HepG2 (cell line): ENCODE measurements around the gene TAF8. TPM values are rescaled to one million over a fixed set of nuclear protein-coding genes. Genes with fewer than 3 reads are reported as not detected.
"Not testable (repeated sequence)": the region's sequence is repeated elsewhere in the genome, so short reads cannot be mapped to it uniquely, and the experiment has no call there.

Experiments used
- ATAC-seq: fragments of 200-7000 bp; cut with Tn5 transposase; 3 replicates; pipeline ENCODE4 v1.9.1; 2020; ENCODE audit warnings: mild to moderate bottlenecking, moderate library complexity
- BruUV-seq: library from RNA; stranded (reverse); fragments of 400-500 nt; replicated peaks from 2 replicates; lab custom pipeline; 2021; lab: Mats Ljungman, UMichigan
- CTCF ChIA-PET: fragments of 300-600 bp; formaldehyde crosslinking; extraction: SDS; loops from one replicate; lab custom pipeline; 2021; ENCODE audit warnings: low total read pairs, inconsistent platforms, low intra/inter-chr PET ratio; lab: Yijun Ruan, JAX
- POLR2A ChIA-PET: fragments of 350-600 bp; sonication (Branson Sonifier 250); formaldehyde crosslinking; loops from one replicate; lab custom pipeline; 2020; ENCODE audit warnings: antibody characterized with exemption, inconsistent platforms; lab: Yijun Ruan, JAX
- DNase-seq: peaks from one replicate; pipeline ENCODE4 v3.0.0-alpha.2; 2015; ENCODE audit warnings: low spot score
- FAIRE-seq: peaks from 3 replicates; lab custom pipeline; 2011; peaks lifted over from hg19 to GRCh38; lab: Jason Lieb, UNC
- H2AFZ ChIP-seq: one replicate; pipeline ENCODE4 v1.6.1; 2011; ENCODE audit warnings: low read length, inconsistent platforms
- H3K27ac ChIP-seq: fragments of 300-600 bp; 3 replicates; pipeline ENCODE4 v1.8.0; 2011; ENCODE audit warnings: mixed run types, mild to moderate bottlenecking, mixed read lengths, low read length, inconsistent platforms; ENCODE audit not compliant: insufficient read depth; ENCODE audit errors: extremely low read length
- H3K27me3 ChIP-seq, 2 experiments: fragments of 200-600 bp in 1 of 2; 2 replicates in 1 of 2; 3 replicates in 1 of 2; pipeline versions ENCODE4 v1.6.0 to v1.8.0; 2011; ENCODE audit warnings: low read length in 2 of 2, mild to moderate bottlenecking in 2 of 2, moderate library complexity in 2 of 2, inconsistent platforms in 1 of 2; ENCODE audit not compliant: insufficient read depth in 2 of 2, control insufficient read depth in 1 of 2
- H3K36me3 ChIP-seq, 2 experiments: fragments of 200-600 bp in 1 of 2; replicated peaks in 1 of 2; 2 replicates in 1 of 2; 3 replicates in 1 of 2; pipeline versions ENCODE4 v1.5.1 to v1.8.0; 2011; ENCODE audit warnings: low read length in 2 of 2, inconsistent platforms in 1 of 2; ENCODE audit not compliant: insufficient read depth in 2 of 2, control insufficient read depth in 1 of 2
- H3K4me1 ChIP-seq: 2 replicates; pipeline ENCODE4 v1.5.1; 2012; ENCODE audit warnings: low read length, inconsistent platforms; ENCODE audit not compliant: insufficient read depth
- H3K4me2 ChIP-seq: 2 replicates; pipeline ENCODE4 v1.6.0; 2011; ENCODE audit warnings: low read depth, low read length, inconsistent platforms
- H3K4me3 ChIP-seq, 3 experiments: fragments of 200-600 bp in 1 of 3; sonication (generic), shearing (Covaris generic) in 1 of 3; replicated peaks in 1 of 3; 2 replicates each; pipeline ENCODE4 v1.5.1; 2011 to 2016; ENCODE audit warnings: low read length in 3 of 3, inconsistent platforms in 2 of 3, low read depth in 2 of 3, mild to moderate bottlenecking in 2 of 3, control low read depth in 1 of 3, mixed read lengths in 1 of 3; ENCODE audit not compliant: insufficient read depth in 1 of 3
- H3K79me2 ChIP-seq: one replicate; pipeline ENCODE4 v1.6.1; 2011; ENCODE audit warnings: low read length, inconsistent platforms; ENCODE audit not compliant: insufficient read depth
- H3K9ac ChIP-seq: 2 replicates; pipeline ENCODE4 v1.6.0; 2011; ENCODE audit warnings: mild to moderate bottlenecking, low read depth, low read length, inconsistent platforms; ENCODE audit not compliant: insufficient read depth
- H3K9me3 ChIP-seq: 2 replicates; pipeline ENCODE4 v1.5.1; 2012; ENCODE audit warnings: mild to moderate bottlenecking, low read length
- H4K20me1 ChIP-seq: 2 replicates; pipeline ENCODE4 v1.6.0; 2011; ENCODE audit warnings: inconsistent platforms, mild to moderate bottlenecking, low read length, moderate library complexity; ENCODE audit not compliant: insufficient read depth
- ELF1 ChIP-seq: sonication (generic); formaldehyde crosslinking; IDR thresholded peaks from 2 replicates; pipeline ENCODE4 v1.4.0; 2020; ENCODE audit warnings: missing genetic modification reagents
- RNF219 ChIP-seq: sonication (generic); formaldehyde crosslinking; IDR thresholded peaks from 2 replicates; pipeline ENCODE4 v1.5.0; 2020; ENCODE audit warnings: mild to moderate bottlenecking, missing genetic modification reagents
- ZBTB39 ChIP-seq: sonication (generic); formaldehyde crosslinking; IDR thresholded peaks from 2 replicates; pipeline ENCODE4 v1.5.0; 2020; ENCODE audit warnings: missing genetic modification reagents
- WGBS: methylation state at CpG from one replicate; pipeline ENCODE4 v1.1.6; 2017; ENCODE audit warnings: low lambda C conversion rate; 5-methylcytosine and 5-hydroxymethylcytosine counted together
- in situ Hi-C: cut with HindIII; loops from 2 replicates; pipeline ENCODE4 v1.10.0; 2017; ENCODE audit warnings: low pct_unique_long_range_greater_than_20kb; ENCODE audit not compliant: extremely low pct_ligation_motif_present
- intact Hi-C: fragments of 100-400 bp; cut with micrococcal nuclease; formaldehyde crosslinking; loops from one replicate; pipeline ENCODE4 v1.10.0; 2022; ENCODE audit not compliant: unreplicated experiment
- polyA plus RNA-seq, 8 experiments: library from polyadenylated mRNA; depleted of rRNA in 3 of 8; stranded (reverse) in 7 of 8; unstranded in 1 of 8; fragments of >200 nt; fragmentation: Illumina TruSeq in 4 of 8; extraction: Trizol in 4 of 8; gene quantifications; 2 replicates each; pipeline versions ENCODE4 v1.2.1 to v1.2.3, GENCODE V29; 2011 to 2016; ENCODE audit warnings: low read depth in 4 of 8, missing spikeins in 1 of 8, mixed read lengths in 1 of 8; ENCODE audit not compliant: insufficient read depth in 1 of 8
- total RNA-seq, 5 experiments: library from RNA; depleted of rRNA; stranded (reverse); fragments of >200 nt; fragmentation: Illumina TruSeq; extraction: Trizol; gene quantifications; 2 replicates each; pipeline ENCODE4 v1.2.3, GENCODE V29; 2016; ENCODE audit warnings: low read depth in 1 of 5

The TAF8 gene
- total and polyA plus RNA-seq, 2 of the 13 experiments (the other 11 are each of a cell fraction or from before 2014, with no cell fraction given): 25.2 to 25.8 TPM

GRCh38 chr6:42007286-42008137, 42.8 kb upstream of the TAF8 start (continued):
- TF ChIP-seq ZBTB39 (CRISPR knock-in tag) (no peak), ELF1 (CRISPR knock-in tag) (no peak), RNF219 (CRISPR knock-in tag) (no peak)

GRCh38 chr6:42008138-42008528, 42.2 kb upstream of the TAF8 start:
- H4K20me1 ChIP-seq, H3K4me3 ChIP-seq, H2AFZ ChIP-seq, DNase-seq, H3K9ac ChIP-seq, POLR2A ChIA-PET, H3K4me2 ChIP-seq, H3K79me2 ChIP-seq, ATAC-seq, H3K27ac ChIP-seq, H3K36me3 ChIP-seq, in situ Hi-C loops, CTCF ChIA-PET, H3K27me3 ChIP-seq, intact Hi-C loops, BruUV-seq, FAIRE-seq, H3K9me3 ChIP-seq: not testable (repeated sequence)
- WGBS: 58% methylated on average over 8 of the region's 8 CpGs
- peaks cover 15% of the 10 kb centered on the region for H3K4me1 ChIP-seq
